Astrocyte (in vitro differentiated cells and primary cell): ENCODE measurements around the gene CTCFL. TPM values are rescaled to one million over a fixed set of nuclear protein-coding genes. Genes with fewer than 3 reads are reported as not detected.

Source experiments
- DNase-seq: peaks from one replicate; pipeline ENCODE4 v3.0.0-alpha.2; 2010; ENCODE audit warnings: low read depth
- FAIRE-seq: peaks from 2 replicates; lab custom pipeline; 2011; peaks lifted over from hg19 to GRCh38; lab: Jason Lieb, UNC
- H2AFZ ChIP-seq: 2 replicates; pipeline ENCODE4 v1.6.0; 2012; ENCODE audit warnings: low read depth, low read length, inconsistent platforms
- H3K27ac ChIP-seq: 2 replicates; pipeline ENCODE4 v1.5.1; 2011; ENCODE audit warnings: low read depth, low read length, inconsistent platforms
- H3K27me3 ChIP-seq: 2 replicates; pipeline ENCODE4 v1.6.0; 2011; ENCODE audit warnings: low read length, inconsistent platforms; ENCODE audit not compliant: insufficient read depth
- H3K36me3 ChIP-seq: 2 replicates; pipeline ENCODE4 v1.5.1; 2011; ENCODE audit warnings: low read length, inconsistent platforms; ENCODE audit not compliant: insufficient read depth
- H3K4me1 ChIP-seq: 2 replicates; pipeline ENCODE4 v1.5.1; 2011; ENCODE audit warnings: low read length, inconsistent platforms; ENCODE audit not compliant: insufficient read depth
- H3K4me2 ChIP-seq: 2 replicates; pipeline ENCODE4 v1.6.0; 2012; ENCODE audit warnings: low read length, inconsistent platforms
- H3K4me3 ChIP-seq: 2 replicates; pipeline ENCODE4 v1.5.1; 2011; ENCODE audit warnings: low read depth, mild to moderate bottlenecking, low read length, inconsistent platforms; ENCODE audit not compliant: insufficient read depth
- H3K79me2 ChIP-seq: 2 replicates; pipeline ENCODE4 v1.6.0; 2012; ENCODE audit warnings: mild to moderate bottlenecking, low read length, inconsistent platforms; ENCODE audit not compliant: insufficient read depth
- H3K9ac ChIP-seq: 2 replicates; pipeline ENCODE4 v1.6.0; 2012; ENCODE audit warnings: mild to moderate bottlenecking, low read length, inconsistent platforms
- H3K9me3 ChIP-seq: 2 replicates; pipeline ENCODE4 v1.5.1; 2012; ENCODE audit warnings: low read depth, mild to moderate bottlenecking, low read length, inconsistent platforms; ENCODE audit not compliant: insufficient read depth
- H4K20me1 ChIP-seq: 2 replicates; pipeline ENCODE4 v1.6.0; 2012; ENCODE audit warnings: low read length, inconsistent platforms; ENCODE audit not compliant: insufficient read depth
- H3K27ac Mint-ChIP-seq: one replicate; pipeline ENCODE4 v1.8.0; 2021; ENCODE audit warnings: mild to moderate bottlenecking, mixed read lengths; ENCODE audit not compliant: unreplicated experiment
- H3K27me3 Mint-ChIP-seq: one replicate; pipeline ENCODE4 v1.8.0; 2021; ENCODE audit warnings: low read depth, mixed read lengths; ENCODE audit not compliant: unreplicated experiment
- H3K36me3 Mint-ChIP-seq: one replicate; pipeline ENCODE4 v1.8.0; 2021; ENCODE audit warnings: low read depth, mixed read lengths; ENCODE audit not compliant: unreplicated experiment
- H3K4me1 Mint-ChIP-seq: one replicate; pipeline ENCODE4 v1.8.0; 2021; ENCODE audit warnings: low read depth, mixed read lengths; ENCODE audit not compliant: unreplicated experiment
- H3K4me3 Mint-ChIP-seq: one replicate; pipeline ENCODE4 v1.8.0; 2021; ENCODE audit warnings: mild to moderate bottlenecking, moderate library complexity, mixed read lengths; ENCODE audit not compliant: unreplicated experiment
- H3K9me3 Mint-ChIP-seq: one replicate; pipeline ENCODE4 v1.8.0; 2021; ENCODE audit warnings: mild to moderate bottlenecking, mixed read lengths; ENCODE audit not compliant: unreplicated experiment
- CTCF ChIP-seq: IDR thresholded peaks from 2 replicates; pipeline ENCODE4 v1.5.1; 2011; ENCODE audit warnings: low read depth, mild to moderate bottlenecking, inconsistent platforms, low read length, moderate library complexity; ENCODE audit not compliant: insufficient read depth
- EZH2 ChIP-seq: IDR thresholded peaks from 2 replicates; pipeline ENCODE4 v1.6.1; 2012; ENCODE audit warnings: mild to moderate bottlenecking, low read length, inconsistent platforms; ENCODE audit not compliant: insufficient read depth
- total RNA-seq: library from RNA; stranded (reverse); gene quantifications from 2 replicates; pipeline ENCODE4 v1.2.1, GENCODE V29; 2021

CTCFL gene
- total RNA-seq, 1 donor from 2014 or later, result not detected

GRCh38 chr20:57476641-57477461 is 48.1 kb downstream of the CTCFL start:
- Histone ChIP-seq H3K9me3 (no peaks in the 10 kb centered on the region), H3K36me3 (no peaks in the 10 kb centered on the region), H3K4me2 (no peak overlapping the region), H4K20me1 (no peaks in the 10 kb centered on the region), H3K4me3 (no peak overlapping the region), H3K27ac (no peak overlapping the region), H3K9ac (no peak overlapping the region), H3K4me1 (no peaks in the 10 kb centered on the region), H2AFZ (no peak overlapping the region), H3K27me3 (peaks cover 21% of the 10 kb centered on the region), H3K79me2 (no peaks in the 10 kb centered on the region)
- peaks cover 2% of the 10 kb centered on the region for H3K4me1 Mint-ChIP-seq
- no peak overlapping the region for H3K4me3 Mint-ChIP-seq
- TF ChIP-seq CTCF, result no peak
- no peak for TF ChIP-seq EZH2
- peaks cover 3% of the 10 kb centered on the region for H3K9me3 Mint-ChIP-seq
- H3K36me3 Mint-ChIP-seq, result peaks cover 2% of the 10 kb centered on the region
- no peak overlapping the region for H3K27ac Mint-ChIP-seq
- FAIRE-seq (no peak), DNase-seq (no peak)
- H3K27me3 Mint-ChIP-seq, result peaks cover 27% of the 10 kb centered on the region

- no peak for FAIRE-seq
- Mint-ChIP-seq H3K4me3 (no peak overlapping the region), H3K27me3 (peaks cover 26% of the 10 kb centered on the region), H3K9me3 (peaks cover 3% of the 10 kb centered on the region), H3K27ac (no peak overlapping the region), H3K4me1 (peaks cover 2% of the 10 kb centered on the region), H3K36me3 (peaks cover 2% of the 10 kb centered on the region)
- H3K9ac ChIP-seq, result no peak overlapping the region
- no peaks in the 10 kb centered on the region for H3K9me3 ChIP-seq
- TF ChIP-seq EZH2 (no peak), CTCF (no peak)
- no peak overlapping the region for H3K4me3 ChIP-seq
- no peak overlapping the region for H2AFZ ChIP-seq
- no peak overlapping the region for H3K27ac ChIP-seq
- peaks cover 21% of the 10 kb centered on the region for H3K27me3 ChIP-seq
- no peaks in the 10 kb centered on the region for H3K79me2 ChIP-seq
- no peaks in the 10 kb centered on the region for H4K20me1 ChIP-seq
- no peak for DNase-seq
- H3K4me2 ChIP-seq, result no peak overlapping the region
- H3K4me1 ChIP-seq, result no peaks in the 10 kb centered on the region
- no peaks in the 10 kb centered on the region for H3K36me3 ChIP-seq
Measured at GRCh38 chr20:57476084-57476526, 48.8 kb downstream of the CTCFL start.
